ENCODE measurements around the gene C1orf167.

C1orf167 gene

GRCh38 chr1:11837767-11838348, 75.9 kb downstream of the C1orf167 start:
- DNase-seq: no peak

GRCh38 chr1:11838349-11839272, 76.6 kb downstream of the C1orf167 start:
- DNase-seq: peak; percentile 42

Data from NCI-H1694 (cell line).